HG03432 (cell line): ENCODE results near the gene OTOP3.
"Not testable (repeated sequence)": the region's sequence is repeated elsewhere in the genome, so short reads cannot be mapped to it uniquely, and the experiment has no call there.

Experiments used
- ATAC-seq: cut with Tn5 transposase; IDR thresholded peaks from one replicate; pipeline ENCODE4 v1.9.1; 2021; ENCODE audit warnings: mild to moderate bottlenecking, moderate library complexity; ENCODE audit not compliant: unreplicated experiment

Gene OTOP3

GRCh38 chr17:74979408-74980146 is 43.9 kb downstream of the OTOP3 start:
- ATAC-seq = no peak

GRCh38 chr17:74981318-74981978 is 45.8 kb downstream of the OTOP3 start:
- no peak for ATAC-seq

GRCh38 chr17:74981979-74982662 is 46.4 kb downstream of the OTOP3 start:
- ATAC-seq = no peak

GRCh38 chr17:74982663-74983313 is 47.1 kb downstream of the OTOP3 start:
- ATAC-seq = not testable (repeated sequence)

- ATAC-seq = no peak
Measured at GRCh38 chr17:74986206-74986576, 50.5 kb downstream of the OTOP3 start.

GRCh38 chr17:74987418-74987908 is 51.8 kb downstream of the OTOP3 start, which contains the start of gene CDR2L:
Gene CDR2L (plus strand): TSS chr17:74987632. CDS start chr17:74988044, 412 bp downstream.
- peak; percentile 93 for ATAC-seq

- peak; percentile 32 for ATAC-seq
Measured at GRCh38 chr17:74987909-74988711, 52.4 kb downstream of the OTOP3 start.

GRCh38 chr17:74990581-74991105 is 54.9 kb downstream of the OTOP3 start:
- ATAC-seq = no peak

- ATAC-seq = no peak
Measured at GRCh38 chr17:74992223-74992622, 56.5 kb downstream of the OTOP3 start.

- ATAC-seq = no peak
Measured at GRCh38 chr17:74994440-74994839, 58.7 kb downstream of the OTOP3 start.

GRCh38 chr17:74995847-74996246 is 60.1 kb downstream of the OTOP3 start:
- ATAC-seq = no peak

- no peak for ATAC-seq
Measured at GRCh38 chr17:74998783-74999182, 63.1 kb downstream of the OTOP3 start.

- ATAC-seq = no peak
Measured at GRCh38 chr17:74999523-74999922, 63.8 kb downstream of the OTOP3 start.
